IMR-90 (cell line): ENCODE results near the gene SLC38A6. TPM values are rescaled to one million over a fixed set of nuclear protein-coding genes. Genes with fewer than 3 reads are reported as not detected.

Experiments
- ATAC-seq: fragments of 200-7000 bp; cut with Tn5 transposase; 2 replicates; pipeline ENCODE4 v1.9.1; 2020; ENCODE audit warnings: low read depth, mild to moderate bottlenecking, moderate library complexity
- BruUV-seq: library from RNA; stranded (reverse); fragments of 400-500 nt; replicated peaks from 2 replicates; lab custom pipeline; 2021; lab: Mats Ljungman, UMichigan
- CTCF ChIA-PET: fragments of 300-600 bp; formaldehyde crosslinking; extraction: SDS; loops from one replicate; lab custom pipeline; 2021; ENCODE audit warnings: antibody characterized with exemption; lab: Yijun Ruan, JAX
- POLR2A ChIA-PET: fragments of 300-600 bp; sonication (Branson Sonifier 250); formaldehyde crosslinking; loops from one replicate; lab custom pipeline; 2022; ENCODE audit warnings: antibody characterized with exemption; ENCODE audit not compliant: unreplicated experiment; lab: Charles Lee
- DNase-seq: peaks from one replicate; pipeline ENCODE4 v3.0.0; 2013
- H2AFZ ChIP-seq: replicated peaks from 2 replicates; pipeline ENCODE3; 2013; ENCODE audit warnings: low read length, mild to moderate bottlenecking; ENCODE audit not compliant: poor library complexity
- H2AK5ac ChIP-seq: 2 replicates; pipeline ENCODE4 v1.6.1; 2013; ENCODE audit warnings: low read depth, low read length, inconsistent platforms
- H2AK9ac ChIP-seq: replicated peaks from 2 replicates; pipeline ENCODE3; 2013; ENCODE audit warnings: mild to moderate bottlenecking, low read depth, low read length, moderate library complexity; ENCODE audit not compliant: poor library complexity
- H2BK120ac ChIP-seq: 2 replicates; pipeline ENCODE4 v1.6.1; 2013; ENCODE audit warnings: low read depth, low read length, inconsistent platforms
- H2BK15ac ChIP-seq: 3 replicates; pipeline ENCODE4 v1.6.1; 2013; ENCODE audit warnings: low read depth, low read length, inconsistent platforms
- H2BK20ac ChIP-seq: 2 replicates; pipeline ENCODE4 v1.6.1; 2013; ENCODE audit warnings: low read depth, mild to moderate bottlenecking, inconsistent platforms, low read length, moderate library complexity
- H2BK5ac ChIP-seq: 2 replicates; pipeline ENCODE4 v1.6.1; 2013; ENCODE audit warnings: mild to moderate bottlenecking, low read depth, low read length, inconsistent platforms; ENCODE audit not compliant: poor library complexity, severe bottlenecking
- H3K14ac ChIP-seq: replicated peaks from 2 replicates; pipeline ENCODE4 v1.6.1; 2013; ENCODE audit warnings: low read depth, low read length, inconsistent platforms
- H3K18ac ChIP-seq: 2 replicates; pipeline ENCODE4 v1.6.1; 2013; ENCODE audit warnings: low read depth, low read length, control low read depth
- H3K23ac ChIP-seq: 2 replicates; pipeline ENCODE4 v1.6.1; 2013; ENCODE audit warnings: low read depth, low read length, inconsistent platforms
- H3K27ac ChIP-seq: 2 replicates; pipeline ENCODE4 v1.5.1; 2013; ENCODE audit warnings: mild to moderate bottlenecking, control low read depth, low read length; ENCODE audit not compliant: insufficient read depth
- H3K27me3 ChIP-seq: 2 replicates; pipeline ENCODE4 v1.6.1; 2013; ENCODE audit warnings: low read length; ENCODE audit not compliant: control insufficient read depth, insufficient read depth
- H3K36me3 ChIP-seq: 2 replicates; pipeline ENCODE4 v1.6.1; 2013; ENCODE audit warnings: low read length, mixed read lengths; ENCODE audit not compliant: control insufficient read depth, insufficient read depth
- H3K4ac ChIP-seq: 2 replicates; pipeline ENCODE4 v1.6.1; 2013; ENCODE audit warnings: low read depth, low read length, inconsistent platforms
- H3K4me1 ChIP-seq: 2 replicates; pipeline ENCODE4 v1.6.1; 2013; ENCODE audit warnings: low read length, mixed read lengths; ENCODE audit not compliant: control insufficient read depth, insufficient read depth
- H3K4me2 ChIP-seq: 2 replicates; pipeline ENCODE4 v1.6.1; 2013; ENCODE audit warnings: low read depth, mild to moderate bottlenecking, control low read depth, low read length, moderate library complexity
- H3K4me3 ChIP-seq: 2 replicates; pipeline ENCODE4 v1.5.1; 2013; ENCODE audit warnings: low read depth, mild to moderate bottlenecking, control low read depth, low read length, moderate library complexity; ENCODE audit not compliant: insufficient read depth
- H3K56ac ChIP-seq: 2 replicates; pipeline ENCODE4 v1.6.1; 2013; ENCODE audit warnings: low read length, inconsistent platforms; ENCODE audit not compliant: insufficient read depth; ENCODE audit errors: extremely low read depth
- H3K79me1 ChIP-seq, 2 experiments: 2 replicates each; pipeline ENCODE4 v1.6.1; 2013; ENCODE audit warnings: low read length in 2 of 2, inconsistent platforms in 1 of 2, low read depth in 1 of 2
- H3K9ac ChIP-seq: 2 replicates; pipeline ENCODE4 v1.6.1; 2013; ENCODE audit warnings: low read depth, low read length, control low read depth
- H3K9me1 ChIP-seq: 2 replicates; pipeline ENCODE4 v1.6.1; 2013; ENCODE audit warnings: low read length, inconsistent platforms; ENCODE audit not compliant: insufficient read depth
- H3K9me3 ChIP-seq: 2 replicates; pipeline ENCODE4 v1.6.1; 2013; ENCODE audit warnings: low read length; ENCODE audit not compliant: control insufficient read depth, insufficient read depth
- H4K20me1 ChIP-seq: 2 replicates; pipeline ENCODE4 v1.6.1; 2013; ENCODE audit warnings: low read length, inconsistent platforms; ENCODE audit not compliant: insufficient read depth
- H4K5ac ChIP-seq: 2 replicates; pipeline ENCODE4 v1.6.1; 2013; ENCODE audit warnings: mild to moderate bottlenecking, low read depth, low read length, control low read depth
- H4K8ac ChIP-seq, 2 experiments: 2 replicates each; pipeline ENCODE4 v1.6.1; 2013; ENCODE audit warnings: low read depth in 2 of 2, low read length in 2 of 2, control low read depth in 1 of 2, inconsistent platforms in 1 of 2
- H4K91ac ChIP-seq: 2 replicates; pipeline ENCODE4 v1.6.1; 2013; ENCODE audit warnings: low read depth, low read length, inconsistent platforms; ENCODE audit not compliant: insufficient read depth
- BHLHE40 ChIP-seq: fragments of 150-350 bp; IDR thresholded peaks from 2 replicates; pipeline ENCODE4 v1.6.1; 2016; ENCODE audit warnings: mild to moderate bottlenecking, low read depth, low read length
- CEBPB ChIP-seq: IDR thresholded peaks from 2 replicates; pipeline ENCODE4 v1.6.1; 2012; ENCODE audit warnings: low read depth, low read length, improper control_type of control experiment
- FOS ChIP-seq: fragments of 150-350 bp; IDR thresholded peaks from 2 replicates; pipeline ENCODE4 v1.6.1; 2016; ENCODE audit warnings: low read depth, low read length
- NFE2L2 ChIP-seq: fragments of 150-350 bp; IDR thresholded peaks from 2 replicates; pipeline ENCODE4 v1.6.1; 2016; ENCODE audit warnings: low read depth, mild to moderate bottlenecking, low read length
- SMC3 ChIP-seq: fragments of 150-350 bp; IDR thresholded peaks from 2 replicates; pipeline ENCODE4 v1.6.1; 2016; ENCODE audit warnings: low read depth, mild to moderate bottlenecking, antibody characterized with exemption, low read length, moderate library complexity
- WGBS, 2 experiments: methylation state at CpG; one replicate each; pipeline versions ENCODE4 v1.1.5 to v1.1.7; 2013; ENCODE audit warnings: missing lambda C conversion rate in 2 of 2; ENCODE audit not compliant: insufficient read length in 1 of 2; ENCODE audit errors: extremely low coverage in 2 of 2; 5-methylcytosine and 5-hydroxymethylcytosine counted together
- dilution Hi-C: fragments of 300-500 bp; cut with HindIII; formaldehyde crosslinking; loops from one replicate; pipeline ENCODE4 v1.14.3; 2018; ENCODE audit warnings: low sequenced_read_pairs; ENCODE audit not compliant: unreplicated experiment
- in situ Hi-C: fragments of 300-500 bp; cut with MboI; formaldehyde crosslinking; loops from 3 replicates; pipeline ENCODE4 v1.14.3; 2019; ENCODE audit warnings: low sequenced_read_pairs, inconsistent platforms, mixed read lengths
- intact Hi-C: fragments of 100-400 bp; cut with micrococcal nuclease; formaldehyde crosslinking; loops from 2 replicates; pipeline ENCODE4 v1.10.0; 2022
- polyA plus RNA-seq, 3 experiments: library from polyadenylated mRNA; depleted of rRNA; stranded (reverse); fragments of >200 nt; gene quantifications; 2 replicates each; pipeline ENCODE4 v1.2.3, GENCODE V29; 2012; ENCODE audit warnings: low replicate concordance in 1 of 3
- total RNA-seq: library from RNA; depleted of rRNA; stranded (reverse); fragments of >200 nt; gene quantifications from 2 replicates; pipeline ENCODE4 v1.2.3, GENCODE V29; 2012

SLC38A6 gene
- total and polyA plus RNA-seq, 2 of the 4 experiments (the other 2 are of a cell fraction), result 15.5 to 18.3 TPM

DNA sequence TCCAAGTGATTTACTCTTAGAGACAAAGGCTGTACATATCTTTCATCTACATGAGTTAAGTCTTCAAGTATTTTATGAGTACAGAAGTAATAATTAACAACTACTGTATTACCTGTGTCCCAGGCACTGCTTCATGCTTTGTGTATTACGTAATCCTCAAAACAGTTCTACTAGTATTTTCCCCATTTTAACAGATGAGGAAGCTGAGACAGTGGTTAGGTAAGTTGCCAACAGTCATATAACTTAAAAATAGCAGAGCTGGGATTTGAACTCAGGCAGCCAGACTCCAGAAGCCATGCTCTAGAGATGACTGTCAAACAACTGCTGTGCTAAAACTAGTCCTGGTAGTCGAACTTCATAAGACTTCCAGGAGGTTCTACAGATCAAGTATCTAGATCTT, 10.9 kb upstream of the SLC38A6 start:
- Histone ChIP-seq H3K79me1 (peaks cover 3 to 13% of the 10 kb centered on the region in 2 experiments; a peak in 2 of 4 replicates), H3K14ac (no peak overlapping the region), H2AFZ (no peak overlapping the region), H4K91ac (no peak overlapping the region), H4K8ac (no peak overlapping the region), H2BK5ac (no peak overlapping the region), H3K4me1 (peaks cover 4% of the 10 kb centered on the region; the same call in 1 of the 2 replicates), H3K9me1 (0 out of 2 replicates have a peak, but pooled peaks cover 3% of the 10 kb centered on the region), H2AK5ac (no peak overlapping the region), H3K4me2 (no peak overlapping the region), H4K5ac (no peak overlapping the region; the same call in 1 of the 2 replicates), H3K23ac (no peak overlapping the region), H3K56ac (no peak overlapping the region), H3K9ac (no peak overlapping the region), H3K9me3 (no peaks in the 10 kb centered on the region), H3K4me3 (no peak overlapping the region), H3K27me3 (no peaks in the 10 kb centered on the region), H2BK20ac (no peak overlapping the region), H3K4ac (no peak overlapping the region), H3K36me3 (peaks cover 5% of the 10 kb centered on the region), H3K27ac (no peak overlapping the region), H2BK15ac (no peak overlapping the region), H2BK120ac (no peak overlapping the region), H2AK9ac (no peak overlapping the region), H3K18ac (no peak overlapping the region), H4K20me1 (no peaks in the 10 kb centered on the region; the same call in 1 of the 2 replicates)
- WGBS, 2 experiments, result no CpG with 5 or more reads among the region's 2 CpGs
- BruUV-seq, result no TSS peak
- dilution Hi-C loops, result no loop called here
- ChIA-PET POLR2A (no interaction called here), CTCF (no interaction called here)
- no peak for TF ChIP-seq SMC3
- TF ChIP-seq CEBPB, result peak; percentile 87
- no peak for TF ChIP-seq NFE2L2
- no peak for TF ChIP-seq FOS
- no peak for TF ChIP-seq BHLHE40
- DNase-seq (no peak), ATAC-seq (no peak)
- in situ Hi-C loops, result no loop called here
- intact Hi-C loops, result no loop called here
